SKM-1 treated with dmso at 0.1 percent for 144 hours (cell line): ENCODE results near the gene IL22RA1.

ENCODE experiments used
- DNase-seq: peaks from one replicate; lab custom pipeline; 2025; ENCODE audit not compliant: unreplicated experiment; lab: John Stamatoyannopoulos, UW

The IL22RA1 gene, protein sequence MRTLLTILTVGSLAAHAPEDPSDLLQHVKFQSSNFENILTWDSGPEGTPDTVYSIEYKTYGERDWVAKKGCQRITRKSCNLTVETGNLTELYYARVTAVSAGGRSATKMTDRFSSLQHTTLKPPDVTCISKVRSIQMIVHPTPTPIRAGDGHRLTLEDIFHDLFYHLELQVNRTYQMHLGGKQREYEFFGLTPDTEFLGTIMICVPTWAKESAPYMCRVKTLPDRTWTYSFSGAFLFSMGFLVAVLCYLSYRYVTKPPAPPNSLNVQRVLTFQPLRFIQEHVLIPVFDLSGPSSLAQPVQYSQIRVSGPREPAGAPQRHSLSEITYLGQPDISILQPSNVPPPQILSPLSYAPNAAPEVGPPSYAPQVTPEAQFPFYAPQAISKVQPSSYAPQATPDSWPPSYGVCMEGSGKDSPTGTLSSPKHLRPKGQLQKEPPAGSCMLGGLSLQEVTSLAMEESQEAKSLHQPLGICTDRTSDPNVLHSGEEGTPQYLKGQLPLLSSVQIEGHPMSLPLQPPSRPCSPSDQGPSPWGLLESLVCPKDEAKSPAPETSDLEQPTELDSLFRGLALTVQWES

DNA sequence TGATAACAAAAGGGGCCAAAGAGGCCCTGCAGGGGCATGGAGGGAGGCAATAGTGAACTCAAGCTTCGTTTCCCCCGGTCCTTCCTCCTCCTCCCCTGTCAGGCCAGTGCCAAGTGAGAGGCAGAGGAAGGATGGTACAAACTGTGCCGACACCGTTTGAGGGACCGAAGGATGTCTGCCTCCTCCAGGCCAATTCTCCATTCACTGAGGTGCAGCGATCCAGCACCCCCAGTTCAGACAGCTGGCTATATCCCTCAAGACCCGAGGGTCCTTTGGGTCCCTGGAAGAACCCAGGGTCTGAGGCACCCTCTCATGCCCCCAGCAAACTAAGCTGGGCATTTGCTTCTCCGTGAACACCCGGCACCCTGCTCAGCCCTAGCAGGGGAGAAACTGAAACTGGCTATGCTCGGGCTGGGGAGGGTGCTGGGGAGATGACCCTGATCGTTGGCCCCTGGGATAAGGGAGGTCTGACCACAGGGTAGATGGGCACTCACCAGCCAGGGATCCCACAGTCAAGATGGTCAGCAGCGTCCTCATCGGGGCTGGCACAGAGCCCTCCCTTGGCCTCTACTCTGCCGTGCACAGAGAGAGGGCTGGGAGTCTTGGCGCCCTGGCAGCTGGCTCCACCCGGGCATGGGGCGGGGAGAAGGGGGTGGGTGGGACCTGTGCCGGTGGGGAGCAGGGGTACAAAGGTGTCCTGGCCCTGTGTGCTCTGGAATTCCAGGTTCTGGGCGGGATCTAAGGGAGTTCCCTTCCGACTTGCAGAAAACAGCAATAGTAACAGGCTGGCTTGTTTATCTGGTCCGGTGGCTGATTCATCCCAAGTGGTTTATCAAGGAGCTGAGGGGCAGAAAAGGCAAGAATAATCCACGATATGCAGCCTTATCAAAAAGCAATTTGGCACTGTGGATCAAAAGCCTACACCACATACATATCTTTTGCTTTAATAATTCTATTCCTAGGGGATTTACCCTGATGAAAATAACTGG, at the start of gene IL22RA1:
IL22RA1 (minus strand) TSS at position 595 of the 989 bp plus-strand sequence; CDS start at position 537, 58 bp downstream.
- DNase-seq: no peak

DNA sequence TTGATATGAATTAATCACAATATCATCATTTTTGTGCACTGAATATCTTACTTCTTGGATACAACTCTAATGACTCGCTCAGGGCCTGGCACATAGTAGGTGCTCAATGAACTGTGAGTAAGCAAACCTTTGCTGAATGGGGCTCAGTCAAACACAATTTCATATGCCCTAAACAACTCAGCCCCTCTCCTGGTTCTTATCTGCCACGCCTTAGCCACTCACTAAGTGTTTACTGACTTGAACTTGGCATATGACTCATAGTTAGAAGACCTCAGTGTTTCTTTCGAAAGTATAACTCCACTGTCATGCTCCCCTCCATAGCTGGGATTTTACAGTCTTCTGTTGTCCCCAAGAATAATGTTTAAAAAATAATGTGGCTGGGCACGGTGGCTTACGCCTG, 48.9 kb upstream of the IL22RA1 start:
- no peak for DNase-seq

DNA sequence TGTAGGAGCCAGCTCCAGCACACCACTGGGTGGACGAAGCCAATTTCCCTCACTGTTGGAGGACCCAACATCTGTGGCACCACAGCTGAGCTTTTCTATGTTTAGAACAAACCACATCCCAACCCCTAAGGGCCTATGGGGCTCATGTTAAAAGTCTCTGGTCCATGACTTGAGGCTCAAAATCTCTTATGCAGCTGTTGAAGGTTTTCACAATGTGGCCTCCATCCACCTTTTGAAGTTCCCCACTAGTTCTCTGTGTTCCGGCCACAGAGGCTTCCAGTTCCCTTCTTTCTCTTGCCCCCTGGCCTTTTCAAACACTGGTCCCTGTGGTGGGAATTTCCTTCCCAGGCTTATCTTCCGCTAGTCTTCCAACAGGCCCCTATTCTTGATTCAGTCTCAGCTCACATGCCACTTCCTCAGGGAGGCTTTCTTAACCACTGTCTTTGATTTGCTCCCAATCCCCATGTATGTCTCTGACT, 48.1 kb upstream of the IL22RA1 start:
- DNase-seq: peak; percentile 7

DNA sequence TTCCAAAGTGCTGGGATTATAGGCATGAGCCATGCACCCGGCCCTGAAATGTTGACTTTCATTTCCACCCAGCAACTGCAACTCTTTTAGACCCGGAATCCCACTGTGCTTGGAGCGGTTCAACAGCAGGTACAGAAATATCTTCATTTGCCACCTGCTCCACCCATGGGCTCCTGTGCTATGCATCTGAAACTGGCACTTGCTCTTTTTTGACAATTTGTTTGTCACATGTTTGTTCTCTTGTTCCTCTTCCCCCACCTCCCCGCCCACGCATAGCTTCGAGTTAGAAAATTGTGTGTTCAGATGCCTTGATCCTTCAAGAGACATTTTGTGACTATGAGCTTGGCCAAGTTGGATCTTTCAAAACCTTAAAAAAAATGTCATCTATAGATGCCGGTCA, 46.6 kb upstream of the IL22RA1 start:
- DNase-seq: no peak

DNA sequence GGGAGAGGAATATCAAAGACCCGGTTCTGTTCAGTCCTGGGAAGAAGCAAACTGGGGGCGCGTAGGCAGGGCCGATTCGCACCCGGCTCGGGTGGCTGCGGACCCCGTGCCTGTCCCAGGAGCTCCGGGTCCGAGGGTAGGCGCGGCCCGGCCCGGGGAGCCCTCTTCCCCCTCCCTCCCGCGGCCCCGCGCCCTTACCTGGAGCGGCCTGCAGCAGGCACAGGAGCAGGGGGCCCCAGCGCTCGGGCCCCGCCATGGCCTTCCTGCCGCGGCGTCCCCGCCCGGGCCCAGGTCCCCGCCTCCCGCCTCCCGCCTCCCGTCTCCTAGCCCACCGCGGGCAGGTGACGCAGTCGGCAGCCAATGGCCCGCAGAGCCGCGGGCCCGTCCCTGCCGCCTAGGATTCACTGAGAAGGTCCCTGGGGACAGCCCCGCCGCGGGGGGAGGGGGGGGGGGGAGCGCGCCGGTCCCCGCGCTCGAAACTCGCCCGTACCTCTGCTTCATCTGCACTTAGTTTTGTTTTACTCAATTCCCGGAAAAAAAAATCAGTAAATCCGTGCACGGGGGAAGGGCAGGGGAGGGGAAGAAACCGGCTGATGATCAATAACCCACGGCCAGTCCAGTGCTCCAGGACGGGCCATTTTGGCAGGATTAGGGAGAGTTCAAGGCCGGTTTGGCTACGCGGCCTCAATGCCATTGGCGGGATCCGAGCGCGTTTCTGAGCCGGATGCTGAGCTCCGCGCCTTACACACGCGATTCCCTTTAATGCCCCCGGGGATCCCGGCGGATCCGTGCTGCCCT, 44.3 kb upstream of the IL22RA1 start, which contains the start of gene IFNLR1:
IFNLR1 (minus strand) TSS at position 297 of the 798 bp plus-strand sequence; CDS start at position 256, 41 bp downstream.
- DNase-seq: no peak

DNA sequence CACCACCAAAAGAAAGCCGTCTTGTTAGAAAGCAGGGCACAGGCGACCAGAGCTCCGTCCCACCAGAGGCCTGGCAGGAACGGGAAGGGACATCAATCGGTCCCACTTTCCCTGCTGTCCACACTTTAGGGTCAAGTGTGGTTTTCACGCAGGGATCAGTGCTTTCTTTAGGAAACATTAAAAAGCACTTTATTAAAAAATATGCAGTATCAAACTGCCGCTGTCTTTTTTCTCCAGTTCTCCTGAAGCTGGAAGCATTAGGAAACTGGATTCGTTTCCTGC, 43.7 kb upstream of the IL22RA1 start:
- no peak for DNase-seq

DNA sequence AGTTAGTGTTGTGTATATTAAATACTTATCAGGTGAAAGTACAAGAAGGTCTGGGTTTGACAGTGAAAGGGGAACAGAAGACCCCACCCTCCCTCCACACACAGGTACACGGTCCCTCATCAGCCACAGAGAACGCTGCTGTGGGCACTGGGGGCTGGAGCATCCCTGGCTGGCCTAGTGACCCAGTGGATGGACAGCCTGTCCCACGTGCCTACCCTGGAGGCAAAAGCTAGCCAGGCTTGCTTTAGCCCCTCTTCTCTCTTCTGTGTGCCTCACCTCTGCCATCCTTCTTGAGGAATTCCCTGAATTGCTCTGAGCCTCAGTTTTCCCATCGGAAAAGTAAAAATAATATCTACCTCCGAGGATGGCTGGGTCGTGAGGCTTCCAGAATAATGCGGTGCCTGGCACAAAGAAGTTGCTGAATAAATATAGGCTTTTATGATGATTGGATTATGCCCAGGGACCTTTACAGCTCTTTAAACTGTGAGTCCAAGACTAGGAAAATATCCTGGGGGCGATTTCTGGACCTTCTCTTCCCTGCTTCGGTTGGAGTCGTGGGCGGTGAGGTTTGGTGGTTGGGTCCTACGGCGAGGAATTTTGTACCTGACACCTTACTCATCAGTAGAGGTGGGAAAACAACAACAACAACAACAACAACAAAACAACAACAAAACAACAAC, 43.2 kb upstream of the IL22RA1 start:
- DNase-seq: no peak

DNA sequence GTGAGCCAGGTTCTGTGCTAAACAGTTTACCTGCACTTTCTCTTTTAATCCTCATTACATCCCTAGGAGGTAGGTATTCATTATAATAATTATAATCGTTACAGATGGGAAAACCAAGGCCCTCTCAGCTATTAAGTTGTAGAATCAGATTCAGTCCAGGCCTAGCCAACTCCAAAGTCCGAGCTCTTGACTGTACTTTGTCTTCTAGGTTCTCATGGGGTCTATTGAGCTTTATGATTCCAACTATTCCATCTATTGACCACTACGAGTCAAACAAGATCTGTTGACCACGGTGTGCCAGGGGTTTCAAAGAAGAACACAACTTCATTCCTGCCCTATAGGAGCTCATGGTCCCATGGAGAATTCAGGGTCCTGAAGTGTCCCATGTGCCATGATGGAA, 42.1 kb upstream of the IL22RA1 start:
- DNase-seq: no peak

DNA sequence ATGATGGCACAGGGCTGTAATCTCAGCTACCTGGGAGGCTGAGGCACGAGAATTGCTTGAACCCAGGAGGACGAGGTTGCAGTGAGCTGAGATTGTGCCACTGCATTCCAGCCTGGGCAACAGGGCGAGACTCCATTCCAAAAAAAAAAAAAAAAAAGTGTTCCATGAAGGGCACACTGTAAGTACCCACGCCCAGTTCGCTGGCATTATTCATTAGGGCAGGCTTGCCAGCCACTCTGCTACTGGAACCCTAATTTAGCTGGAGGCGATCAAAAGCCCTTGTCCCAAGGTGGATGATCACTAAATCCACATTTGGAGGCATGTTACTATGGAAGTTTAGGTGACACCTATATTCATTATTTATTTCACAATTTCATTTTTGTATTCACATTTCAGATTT, 39.1 kb upstream of the IL22RA1 start:
- DNase-seq: no peak

DNA sequence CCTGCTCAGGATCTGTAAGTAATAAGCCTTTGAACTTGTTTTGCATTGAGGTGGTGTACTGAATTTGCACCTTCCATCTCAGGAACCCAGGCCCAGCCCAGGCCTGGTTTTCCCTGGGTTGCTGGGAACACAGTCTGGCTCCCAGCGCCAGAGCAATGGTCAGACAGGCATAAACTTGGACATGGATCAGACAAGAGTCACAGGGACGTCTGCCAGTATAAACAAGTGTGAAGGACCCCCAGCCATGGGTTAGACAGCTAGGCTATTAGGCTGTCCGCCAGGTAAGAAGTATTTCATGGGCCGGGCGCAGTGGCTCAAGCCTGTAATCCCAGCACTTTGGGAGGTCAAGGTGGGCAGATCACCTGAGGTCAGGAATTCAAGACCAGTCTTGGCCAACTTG, 38.7 kb upstream of the IL22RA1 start:
- no peak for DNase-seq

DNA sequence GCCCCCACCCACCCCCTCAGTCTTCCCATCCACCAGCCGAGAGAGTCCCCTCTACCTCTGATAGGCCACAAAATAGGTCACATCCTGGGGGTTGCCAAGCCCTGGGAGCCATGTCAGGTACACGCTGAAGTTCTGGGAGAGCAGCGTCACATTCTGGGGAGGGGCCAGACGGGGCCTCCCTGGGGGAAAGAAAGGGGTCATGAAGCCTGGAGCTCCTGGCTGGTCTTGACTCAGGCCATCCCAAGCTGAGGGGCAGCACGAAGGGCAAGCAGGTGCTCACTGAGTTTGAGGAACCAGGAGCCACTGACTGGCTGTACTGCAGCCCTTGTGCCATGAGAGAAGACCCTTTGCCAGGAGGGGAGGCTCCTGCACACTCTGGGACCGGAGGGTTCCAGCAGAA, 37.7 kb upstream of the IL22RA1 start:
- DNase-seq: no peak

DNA sequence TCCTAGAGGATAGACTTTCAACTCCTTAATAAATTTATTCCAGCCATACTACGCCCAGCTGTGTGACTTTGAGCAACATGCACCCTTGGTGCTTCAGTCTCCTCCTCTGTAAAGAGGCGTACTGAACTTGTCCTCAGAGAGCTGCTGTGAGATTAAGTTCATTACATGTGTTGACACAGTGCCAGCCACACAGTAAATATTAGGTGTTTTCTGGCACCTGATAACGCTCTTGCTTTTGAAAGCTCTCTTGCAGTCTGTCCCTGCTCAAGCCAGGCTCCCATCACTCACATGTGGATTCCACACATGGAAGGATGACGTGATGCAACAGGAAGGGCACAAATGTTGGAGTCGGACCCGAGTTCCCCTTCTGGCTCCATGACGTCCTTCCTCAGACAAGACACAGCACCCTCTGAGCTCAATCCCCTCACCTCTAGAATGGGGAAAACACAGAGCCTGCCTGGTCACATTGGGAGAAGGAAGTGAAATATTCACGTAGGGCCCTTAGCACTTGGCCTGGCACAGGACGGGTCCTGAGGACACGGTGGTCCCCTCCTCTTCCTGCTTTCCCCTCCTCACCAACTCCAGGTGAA, 36.4 kb upstream of the IL22RA1 start:
- DNase-seq: no peak

DNA sequence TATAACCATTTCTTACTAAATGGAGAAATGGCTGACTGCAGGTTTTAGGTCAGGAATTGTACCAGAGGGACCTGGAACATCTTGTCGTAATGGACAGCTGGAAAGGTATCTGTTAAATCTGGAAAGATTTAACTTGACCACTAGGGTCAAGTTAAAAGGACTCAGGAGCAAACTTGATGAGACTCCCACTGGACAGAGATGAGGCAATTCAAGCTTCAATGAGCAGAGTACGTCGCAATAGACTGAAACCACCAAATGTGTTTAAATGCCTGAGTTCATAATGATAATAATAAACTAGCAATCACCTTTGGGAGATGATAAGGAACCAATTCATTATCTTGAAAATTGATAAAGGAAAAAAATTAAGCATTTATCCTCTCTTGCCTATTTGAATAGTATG, 35.5 kb upstream of the IL22RA1 start:
- no peak for DNase-seq

DNA sequence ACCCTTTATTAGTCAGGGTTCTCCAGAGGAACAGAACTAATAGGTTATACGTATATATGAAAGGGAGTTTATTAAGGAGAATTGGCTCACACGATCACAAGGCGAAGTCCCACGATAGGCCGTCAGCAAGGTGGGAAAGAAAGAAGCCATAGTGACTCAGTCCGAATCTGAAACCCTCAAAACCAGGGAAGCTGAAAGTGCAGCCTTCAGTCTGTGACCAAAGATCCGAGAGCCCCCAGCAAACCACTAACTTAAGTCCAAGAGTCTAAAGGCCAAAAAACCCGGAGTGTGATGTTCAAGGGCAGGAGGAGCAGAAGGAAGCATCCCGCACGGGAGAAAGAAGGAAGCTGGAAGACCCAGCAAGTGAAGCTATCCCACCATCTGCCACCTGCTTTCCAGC, 34.2 kb upstream of the IL22RA1 start:
- no peak for DNase-seq

DNA sequence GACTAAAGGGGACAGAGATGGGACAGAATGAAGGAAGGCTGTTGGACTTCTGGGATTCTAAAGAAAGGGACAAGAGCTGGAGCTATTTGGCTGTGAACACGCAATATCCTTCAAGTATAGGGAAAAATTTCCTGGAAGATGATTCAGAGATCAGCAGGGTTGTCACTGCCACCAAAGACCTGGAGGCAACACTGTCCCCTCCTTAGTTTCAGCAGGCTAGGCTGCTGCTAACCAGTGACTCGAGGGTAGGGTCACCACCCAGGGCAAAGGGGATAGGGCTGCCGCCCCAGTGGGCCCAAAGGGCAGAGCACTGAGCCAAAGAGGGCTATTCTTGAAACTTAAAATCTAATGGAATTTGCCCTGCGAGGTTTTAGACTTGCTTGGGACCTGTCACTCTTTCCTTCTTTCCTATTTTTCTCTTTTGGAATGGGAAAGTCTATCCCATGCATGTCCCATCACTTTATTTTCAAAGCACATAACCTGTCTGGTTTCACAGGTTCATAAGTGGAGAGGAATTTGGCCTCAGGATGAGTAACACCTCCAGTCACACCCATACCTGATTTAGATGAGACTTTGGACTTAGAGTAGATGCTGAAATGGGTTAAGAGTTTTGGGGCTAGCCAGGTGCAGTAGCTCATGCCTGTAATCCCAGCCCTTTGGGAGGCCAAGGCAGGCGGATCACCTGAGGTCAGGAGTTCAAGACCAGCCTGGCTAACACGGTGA, 32.3 kb upstream of the IL22RA1 start:
- no peak for DNase-seq

DNA sequence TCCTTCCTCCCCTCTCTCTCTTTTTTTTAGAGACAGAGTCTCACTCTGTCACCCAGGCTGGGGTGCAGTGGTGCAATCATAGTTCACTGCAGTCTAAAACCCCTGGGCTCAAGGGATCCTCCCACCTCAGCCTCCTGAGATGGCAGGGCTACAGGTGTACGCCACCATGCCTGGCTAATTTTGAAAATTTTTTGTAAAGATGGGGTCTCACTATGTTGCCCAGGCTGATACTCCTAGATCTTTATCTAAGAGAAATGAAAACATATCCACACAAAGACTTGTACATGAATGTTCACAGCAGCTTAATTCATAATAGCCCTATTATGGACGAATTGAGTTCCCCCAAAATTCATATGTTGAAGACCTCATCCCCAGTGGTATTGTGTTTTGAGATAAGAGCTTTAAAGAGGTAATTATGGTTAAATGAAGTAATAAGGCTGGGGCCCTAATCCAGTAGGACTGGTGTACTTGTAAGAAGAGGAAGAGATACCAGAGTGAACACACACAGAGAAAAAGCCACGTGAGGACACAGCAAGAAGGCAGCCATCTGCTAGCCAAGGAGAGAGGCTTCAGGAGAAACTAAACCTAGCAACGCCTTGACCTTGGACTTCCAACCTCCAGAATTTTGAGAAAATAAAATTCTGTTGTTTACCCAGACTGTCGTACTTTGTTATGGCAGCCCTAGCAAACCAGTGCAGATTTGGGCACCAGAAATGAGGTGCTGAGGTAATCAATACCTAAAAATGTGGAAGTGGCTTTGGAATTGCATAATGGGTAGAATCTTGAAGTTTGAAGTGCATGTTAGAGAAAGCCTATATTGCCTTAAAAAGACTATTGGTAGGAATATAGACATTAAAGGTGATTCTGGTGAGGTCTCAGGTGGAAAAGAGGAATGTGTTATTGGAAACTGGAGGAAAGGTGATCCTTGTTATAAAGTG, 31.0 kb upstream of the IL22RA1 start:
- no peak for DNase-seq

DNA sequence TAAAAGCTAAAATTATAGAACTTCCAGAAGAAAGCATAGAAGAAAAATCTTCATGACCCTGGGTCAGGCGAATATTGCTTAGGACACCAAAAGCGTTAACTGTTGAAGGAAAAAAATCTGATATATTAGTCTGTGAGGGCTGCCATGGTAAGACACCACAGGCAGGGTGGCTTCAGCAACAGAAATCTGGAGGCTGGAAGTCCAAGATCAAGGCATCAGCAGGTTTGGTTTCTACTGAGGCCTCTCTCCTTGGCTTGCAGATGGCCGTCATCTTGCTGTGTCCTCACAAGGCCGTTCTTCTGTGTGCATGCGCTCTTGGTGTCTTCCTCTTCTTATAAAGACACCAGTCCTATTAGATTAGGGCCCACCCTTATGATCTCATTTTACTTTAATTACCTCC, 29.7 kb upstream of the IL22RA1 start:
- DNase-seq: no peak

DNA sequence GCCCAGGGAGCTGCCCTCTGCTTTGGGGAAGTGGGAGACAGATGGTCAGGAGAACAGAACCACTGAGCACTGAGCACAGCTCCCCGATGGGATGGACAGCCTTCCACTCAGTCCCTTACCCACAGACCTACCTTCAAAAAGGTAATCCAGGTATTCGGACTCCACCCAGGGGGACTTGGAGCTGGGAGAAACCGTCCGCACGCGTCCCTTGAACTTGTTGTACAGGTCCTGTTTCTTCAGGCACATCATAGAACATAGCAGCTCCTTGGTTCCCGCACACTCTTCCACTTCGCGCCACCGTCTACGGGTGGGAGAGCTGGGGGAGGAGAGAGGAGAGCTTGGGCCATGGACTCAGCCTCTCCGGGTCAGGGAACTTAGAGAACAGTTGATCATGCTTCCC, 26.3 kb upstream of the IL22RA1 start:
- no peak for DNase-seq
